Panc1 (cell line): ENCODE measurements around the gene LKAAEAR1. TPM values are rescaled to one million over a fixed set of nuclear protein-coding genes. Genes with fewer than 3 reads are reported as not detected.

ENCODE experiments used
- ATAC-seq: fragments of 200-7000 bp; cut with Tn5 transposase; 2 replicates; pipeline ENCODE4 v1.9.1; 2020; ENCODE audit warnings: mild to moderate bottlenecking, moderate library complexity
- BruUV-seq: library from RNA; stranded (reverse); fragments of 400-500 nt; replicated peaks from 2 replicates; lab custom pipeline; 2021; lab: Mats Ljungman, UMichigan
- CTCF ChIA-PET: fragments of 300-600 bp; sonication (Branson Sonifier 250); formaldehyde crosslinking; loops from one replicate; lab custom pipeline; 2022; ENCODE audit warnings: antibody characterized with exemption; lab: Charles Lee
- POLR2A ChIA-PET: fragments of 300-600 bp; sonication (Branson Sonifier 250); formaldehyde crosslinking; loops from one replicate; lab custom pipeline; 2022; ENCODE audit warnings: antibody characterized with exemption; lab: Charles Lee
- DNase-seq: peaks from one replicate; pipeline ENCODE4 v3.0.0-alpha.2; 2010; ENCODE audit warnings: low read depth, low spot score
- H3K27ac ChIP-seq: 2 replicates; pipeline ENCODE4 v1.5.1; 2011; ENCODE audit warnings: mild to moderate bottlenecking, low read length, inconsistent platforms
- H3K27me3 ChIP-seq: fragments of 200-500 bp; sonication (Bioruptor generic); 2 replicates; pipeline ENCODE4 v1.6.0; 2014; ENCODE audit warnings: low read length, inconsistent platforms; ENCODE audit not compliant: control insufficient read depth, insufficient read depth
- H3K36me3 ChIP-seq: fragments of 200-500 bp; sonication (Bioruptor generic); 2 replicates; pipeline ENCODE4 v1.5.1; 2014; ENCODE audit warnings: inconsistent platforms, mild to moderate bottlenecking, low read length, moderate library complexity; ENCODE audit not compliant: control insufficient read depth, insufficient read depth
- H3K4me1 ChIP-seq: 2 replicates; pipeline ENCODE4 v1.5.1; 2011; ENCODE audit warnings: inconsistent platforms, mild to moderate bottlenecking, low read length, moderate library complexity; ENCODE audit not compliant: control insufficient read depth, insufficient read depth
- H3K4me3 ChIP-seq, 2 experiments: 2 replicates each; pipeline ENCODE4 v1.5.1; 2011 to 2012; ENCODE audit warnings: low read depth in 2 of 2, low read length in 2 of 2, mild to moderate bottlenecking in 2 of 2, inconsistent platforms in 1 of 2, moderate library complexity in 1 of 2
- H3K9me3 ChIP-seq: fragments of 200-500 bp; sonication (Bioruptor generic); 2 replicates; pipeline ENCODE4 v1.5.1; 2014; ENCODE audit warnings: low read depth, mild to moderate bottlenecking, inconsistent platforms, low read length, moderate library complexity; ENCODE audit not compliant: control insufficient read depth, insufficient read depth
- POLR2AphosphoS5 ChIP-seq: IDR thresholded peaks from 2 replicates; pipeline ENCODE4 v1.6.1; 2012; ENCODE audit warnings: mild to moderate bottlenecking, low read depth, low read length, moderate library complexity
- SIN3A ChIP-seq: IDR thresholded peaks from 2 replicates; pipeline ENCODE4 v1.6.1; 2012; ENCODE audit warnings: low read depth, mild to moderate bottlenecking, low read length, moderate library complexity, borderline replicate concordance; ENCODE audit not compliant: insufficient read depth
- TCF7L2 ChIP-seq: IDR thresholded peaks from 2 replicates; pipeline ENCODE4 v1.6.1; 2011; ENCODE audit warnings: mild to moderate bottlenecking, low read depth, low read length, inconsistent platforms
- in situ Hi-C: cut with HindIII; loops from 2 replicates; pipeline ENCODE4 v1.10.0; 2016; ENCODE audit warnings: low sequenced_read_pairs, low pct_unique_long_range_greater_than_20kb
- intact Hi-C: fragments of 100-400 bp; cut with micrococcal nuclease; formaldehyde crosslinking; loops from one replicate; pipeline ENCODE4 v1.10.0; 2022; ENCODE audit not compliant: unreplicated experiment
- microRNA-seq: library from miRNA; unstranded; fragments of <30 nt; microRNA quantifications from one replicate; pipeline ENCODE4 v1.1.0, GENCODE V29; 2020; ENCODE audit not compliant: unreplicated experiment
- total RNA-seq: library from RNA; stranded (reverse); gene quantifications from one replicate; pipeline ENCODE4 v1.2.1, GENCODE V29; 2021; ENCODE audit not compliant: unreplicated experiment
- TF ChIP-seq, protein P1 (sequence below), 2 experiments: IDR thresholded peaks; 2 replicates each; pipeline ENCODE4 v1.6.1; 2011 to 2012; ENCODE audit warnings: low read depth in 2 of 2, control low read depth in 1 of 2, low read length in 1 of 2, mild to moderate bottlenecking in 1 of 2, moderate library complexity in 1 of 2; ENCODE audit not compliant: insufficient read depth in 1 of 2
- TF ChIP-seq, protein P2 (sequence below): fragments of 450-650 bp; IDR thresholded peaks from 2 replicates; pipeline ENCODE4 v1.5.1; 2017; ENCODE audit warnings: mild to moderate bottlenecking

Gene LKAAEAR1
- total RNA-seq, 1 experiment from 2014 or later, result 0.67 TPM

DNA sequence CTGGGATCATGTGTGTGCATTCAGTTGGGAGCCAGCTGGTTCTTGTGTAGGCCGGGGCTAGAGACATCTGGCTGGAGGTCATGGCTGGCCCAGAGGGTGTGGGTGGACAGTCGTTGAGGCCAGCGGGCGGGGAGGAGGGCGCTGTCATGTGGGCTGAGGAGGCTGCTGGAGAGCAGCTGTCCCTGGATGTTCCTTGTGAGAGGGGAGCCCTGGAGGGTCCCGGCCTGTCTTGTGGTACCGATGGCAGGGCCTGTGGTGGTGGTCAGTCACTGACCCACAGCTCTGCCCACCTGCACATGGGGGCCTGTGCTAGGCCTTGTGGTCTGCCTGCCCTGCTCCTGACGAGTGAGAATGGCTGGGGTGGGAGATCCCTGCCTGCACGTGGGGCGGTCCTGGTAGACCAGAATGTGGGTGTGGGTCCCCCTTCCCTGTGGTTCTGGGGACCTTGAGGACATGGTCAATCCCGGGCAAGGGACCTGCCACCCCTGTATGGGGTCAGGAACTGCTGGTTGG is 50.2 kb downstream of the LKAAEAR1 start:
- in situ Hi-C loops, result no loop called here
- 0 out of 2 replicates have a peak, but pooled peaks cover 2% of the 10 kb centered on the region for H3K36me3 ChIP-seq
- CTCF ChIA-PET, result interaction anchor here (0.7 kb wide), 1 partner anchor 20 kb away, joined by 3 read pairs; no protein-coding TSS in a partner anchor

More for the DNA sequence above, 50.2 kb downstream of the LKAAEAR1 start:
- intact Hi-C loops, result no loop called here
- POLR2A ChIA-PET, result interaction anchor here (0.5 kb wide), 1 partner anchor 49 kb away, joined by 3 read pairs; no protein-coding TSS in a partner anchor
- ATAC-seq (no peak), DNase-seq (no peak)
- no TSS peak for BruUV-seq
- Histone ChIP-seq H3K27ac (no peak overlapping the region), H3K4me1 (peaks cover 26% of the 10 kb centered on the region), H3K9me3 (no peaks in the 10 kb centered on the region), H3K27me3 (no peaks in the 10 kb centered on the region), H3K4me3 (no peak overlapping the region)
- TF ChIP-seq POLR2AphosphoS5 (no peak; the same call in 1 of the 2 replicates), SIN3A (no peak), TCF7L2 (no peak)
- TF ChIP-seq, protein P1, sequence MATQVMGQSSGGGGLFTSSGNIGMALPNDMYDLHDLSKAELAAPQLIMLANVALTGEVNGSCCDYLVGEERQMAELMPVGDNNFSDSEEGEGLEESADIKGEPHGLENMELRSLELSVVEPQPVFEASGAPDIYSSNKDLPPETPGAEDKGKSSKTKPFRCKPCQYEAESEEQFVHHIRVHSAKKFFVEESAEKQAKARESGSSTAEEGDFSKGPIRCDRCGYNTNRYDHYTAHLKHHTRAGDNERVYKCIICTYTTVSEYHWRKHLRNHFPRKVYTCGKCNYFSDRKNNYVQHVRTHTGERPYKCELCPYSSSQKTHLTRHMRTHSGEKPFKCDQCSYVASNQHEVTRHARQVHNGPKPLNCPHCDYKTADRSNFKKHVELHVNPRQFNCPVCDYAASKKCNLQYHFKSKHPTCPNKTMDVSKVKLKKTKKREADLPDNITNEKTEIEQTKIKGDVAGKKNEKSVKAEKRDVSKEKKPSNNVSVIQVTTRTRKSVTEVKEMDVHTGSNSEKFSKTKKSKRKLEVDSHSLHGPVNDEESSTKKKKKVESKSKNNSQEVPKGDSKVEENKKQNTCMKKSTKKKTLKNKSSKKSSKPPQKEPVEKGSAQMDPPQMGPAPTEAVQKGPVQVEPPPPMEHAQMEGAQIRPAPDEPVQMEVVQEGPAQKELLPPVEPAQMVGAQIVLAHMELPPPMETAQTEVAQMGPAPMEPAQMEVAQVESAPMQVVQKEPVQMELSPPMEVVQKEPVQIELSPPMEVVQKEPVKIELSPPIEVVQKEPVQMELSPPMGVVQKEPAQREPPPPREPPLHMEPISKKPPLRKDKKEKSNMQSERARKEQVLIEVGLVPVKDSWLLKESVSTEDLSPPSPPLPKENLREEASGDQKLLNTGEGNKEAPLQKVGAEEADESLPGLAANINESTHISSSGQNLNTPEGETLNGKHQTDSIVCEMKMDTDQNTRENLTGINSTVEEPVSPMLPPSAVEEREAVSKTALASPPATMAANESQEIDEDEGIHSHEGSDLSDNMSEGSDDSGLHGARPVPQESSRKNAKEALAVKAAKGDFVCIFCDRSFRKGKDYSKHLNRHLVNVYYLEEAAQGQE (IDR thresholded peaks at IDR 0.05; ENCODE audit: insufficient read depth in 1 of 2, low read depth in 2 of 2, low read length in 1 of 2), result no peak
- TF ChIP-seq, protein P2, sequence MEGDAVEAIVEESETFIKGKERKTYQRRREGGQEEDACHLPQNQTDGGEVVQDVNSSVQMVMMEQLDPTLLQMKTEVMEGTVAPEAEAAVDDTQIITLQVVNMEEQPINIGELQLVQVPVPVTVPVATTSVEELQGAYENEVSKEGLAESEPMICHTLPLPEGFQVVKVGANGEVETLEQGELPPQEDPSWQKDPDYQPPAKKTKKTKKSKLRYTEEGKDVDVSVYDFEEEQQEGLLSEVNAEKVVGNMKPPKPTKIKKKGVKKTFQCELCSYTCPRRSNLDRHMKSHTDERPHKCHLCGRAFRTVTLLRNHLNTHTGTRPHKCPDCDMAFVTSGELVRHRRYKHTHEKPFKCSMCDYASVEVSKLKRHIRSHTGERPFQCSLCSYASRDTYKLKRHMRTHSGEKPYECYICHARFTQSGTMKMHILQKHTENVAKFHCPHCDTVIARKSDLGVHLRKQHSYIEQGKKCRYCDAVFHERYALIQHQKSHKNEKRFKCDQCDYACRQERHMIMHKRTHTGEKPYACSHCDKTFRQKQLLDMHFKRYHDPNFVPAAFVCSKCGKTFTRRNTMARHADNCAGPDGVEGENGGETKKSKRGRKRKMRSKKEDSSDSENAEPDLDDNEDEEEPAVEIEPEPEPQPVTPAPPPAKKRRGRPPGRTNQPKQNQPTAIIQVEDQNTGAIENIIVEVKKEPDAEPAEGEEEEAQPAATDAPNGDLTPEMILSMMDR, result no peak

Small RNAs within 50 kb of the gene (microRNA-seq; reads per million reads assigned to microRNA genes)
- gene MIR6813, result 2.2 reads per million

Other genes with a start within 250 kb of the LKAAEAR1 start
- not detected for gene ABHD16B, start 222.9 kb downstream of the LKAAEAR1 start, total RNA-seq
- gene TPD52L2, start 219.1 kb downstream of the LKAAEAR1 start, total RNA-seq, result 113 TPM
- gene DNAJC5, start 189.3 kb downstream of the LKAAEAR1 start, total RNA-seq, result 59.5 TPM
- 47.4 TPM for gene UCKL1, start 128.0 kb downstream of the LKAAEAR1 start, total RNA-seq
- gene ZNF512B, start 114.5 kb downstream of the LKAAEAR1 start, total RNA-seq, result 17.9 TPM
- gene SAMD10, start 104.8 kb downstream of the LKAAEAR1 start, total RNA-seq, result 8.8 TPM
- 88.4 TPM for gene PRPF6, start 103.3 kb downstream of the LKAAEAR1 start, total RNA-seq
- 1.9 TPM for gene C20orf204, start 48.2 kb downstream of the LKAAEAR1 start, total RNA-seq
- gene SOX18, start 34.8 kb downstream of the LKAAEAR1 start, total RNA-seq, result 18.7 TPM
- 38.5 TPM for gene TCEA2, start 21.2 kb downstream of the LKAAEAR1 start, total RNA-seq
- 32.0 TPM for gene RGS19, start 4.9 kb downstream of the LKAAEAR1 start, total RNA-seq
- gene OPRL1, start 4.3 kb downstream of the LKAAEAR1 start, total RNA-seq, result 3.9 TPM
- not detected for gene NPBWR2, start 23.2 kb upstream of the LKAAEAR1 start, total RNA-seq
- gene MYT1, start 80.1 kb upstream of the LKAAEAR1 start, total RNA-seq, result 0.41 TPM
- 35.0 TPM for gene PCMTD2, start 171.3 kb upstream of the LKAAEAR1 start, total RNA-seq